ENCODE data around the gene ETNK2.

ETNK2 gene

GRCh38 chr1:204151552-204152309, at the start of gene ETNK2:
TSS of gene ETNK2 (minus strand) at chr1:204152044. CDS start at chr1:204151852, 192 bp downstream.
- peak; percentile 69 for DNase-seq (ENCODE audit: low spot score)

- no peak for DNase-seq (ENCODE audit: low spot score)
Observed at GRCh38 chr1:204201348-204202040, 49.6 kb upstream of the ETNK2 start.

- DNase-seq (ENCODE audit: low spot score), result no peak
Observed at GRCh38 chr1:204199579-204199978, 47.7 kb upstream of the ETNK2 start.

- peak; percentile 78 for DNase-seq (ENCODE audit: low spot score)
Observed at GRCh38 chr1:204198348-204199340, 46.8 kb upstream of the ETNK2 start.

GRCh38 chr1:204197068-204197467, 45.2 kb upstream of the ETNK2 start:
- no peak for DNase-seq (ENCODE audit: low spot score)

- no peak for DNase-seq (ENCODE audit: low spot score)
Observed at GRCh38 chr1:204196068-204196795, 44.4 kb upstream of the ETNK2 start, which contains the start of gene KISS1. TSS of gene KISS1 (minus strand) at chr1:204196491. CDS start at chr1:204192876, 3,615 bp downstream.

GRCh38 chr1:204194771-204195170, 42.9 kb upstream of the ETNK2 start:
- no peak for DNase-seq (ENCODE audit: low spot score)

- no peak for DNase-seq (ENCODE audit: low spot score)
Observed at GRCh38 chr1:204194080-204194479, 42.2 kb upstream of the ETNK2 start.

- no peak for DNase-seq (ENCODE audit: low spot score)
Observed at GRCh38 chr1:204192589-204193352, 40.9 kb upstream of the ETNK2 start.

- no peak for DNase-seq (ENCODE audit: low spot score)
Observed at GRCh38 chr1:204192046-204192445, 40.2 kb upstream of the ETNK2 start.

GRCh38 chr1:204191456-204191855, 39.6 kb upstream of the ETNK2 start:
- DNase-seq (ENCODE audit: low spot score), result no peak

GRCh38 chr1:204190212-204191211, 38.7 kb upstream of the ETNK2 start:
- DNase-seq (ENCODE audit: low spot score), result peak; percentile 52

GRCh38 chr1:204188959-204189639, 37.3 kb upstream of the ETNK2 start:
- no peak for DNase-seq (ENCODE audit: low spot score)

- no peak for DNase-seq (ENCODE audit: low spot score)
Observed at GRCh38 chr1:204186597-204186996, 34.8 kb upstream of the ETNK2 start.

- DNase-seq (ENCODE audit: low spot score), result no peak
Observed at GRCh38 chr1:204181116-204181515, 29.3 kb upstream of the ETNK2 start.

- no peak for DNase-seq (ENCODE audit: low spot score)
Observed at GRCh38 chr1:204180133-204180532, 28.3 kb upstream of the ETNK2 start.

- no peak for DNase-seq (ENCODE audit: low spot score)
Observed at GRCh38 chr1:204178487-204179281, 26.8 kb upstream of the ETNK2 start.

- no peak for DNase-seq (ENCODE audit: low spot score)
Observed at GRCh38 chr1:204177133-204177532, 25.3 kb upstream of the ETNK2 start.
